Measurements from ENCODE around the gene ZG16B.

Gene ZG16B

DNA sequence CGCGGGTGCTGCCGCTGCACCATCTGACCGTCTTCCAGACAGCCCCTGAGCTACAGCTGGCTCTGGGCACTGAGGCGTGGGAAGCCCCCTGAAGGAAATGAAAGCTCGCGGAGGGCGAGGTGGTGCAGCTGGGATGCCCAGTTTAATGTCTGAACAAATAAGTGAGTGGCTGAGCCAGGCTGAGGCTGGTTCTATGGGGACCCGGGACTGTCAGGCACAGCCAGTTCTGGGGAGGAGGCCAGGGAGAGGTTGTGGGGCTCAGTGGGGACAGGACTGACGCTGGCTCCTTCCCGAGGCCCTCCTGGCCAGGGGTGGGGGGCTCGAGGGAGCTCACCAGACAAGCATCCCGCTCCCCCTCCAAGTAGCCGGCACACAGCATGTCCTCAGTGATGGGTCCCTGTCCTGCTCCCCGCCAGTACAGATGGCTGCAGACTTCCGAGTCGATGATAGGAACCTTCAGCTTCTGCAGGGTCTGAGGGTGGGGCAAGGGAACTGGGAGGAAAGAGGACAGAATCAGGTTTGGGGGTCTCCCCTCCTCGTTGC, 23.5 kb downstream of the ZG16B start:
- peaks cover 12% of the 10 kb centered on the region for H3K9me3 ChIP-seq (ENCODE audit: control insufficient read depth, insufficient read depth, low read length)
- peaks cover 8% of the 10 kb centered on the region for H3K27me3 ChIP-seq (ENCODE audit: control insufficient read depth, low read length)
- H3K4me3 ChIP-seq (ENCODE audit: low read length), result no peak overlapping the region
- no peak for TF ChIP-seq EZH2phosphoT487 (IDR thresholded peaks at IDR 0.05; ENCODE audit: borderline replicate concordance, low read length)
- TF ChIP-seq, protein P1, sequence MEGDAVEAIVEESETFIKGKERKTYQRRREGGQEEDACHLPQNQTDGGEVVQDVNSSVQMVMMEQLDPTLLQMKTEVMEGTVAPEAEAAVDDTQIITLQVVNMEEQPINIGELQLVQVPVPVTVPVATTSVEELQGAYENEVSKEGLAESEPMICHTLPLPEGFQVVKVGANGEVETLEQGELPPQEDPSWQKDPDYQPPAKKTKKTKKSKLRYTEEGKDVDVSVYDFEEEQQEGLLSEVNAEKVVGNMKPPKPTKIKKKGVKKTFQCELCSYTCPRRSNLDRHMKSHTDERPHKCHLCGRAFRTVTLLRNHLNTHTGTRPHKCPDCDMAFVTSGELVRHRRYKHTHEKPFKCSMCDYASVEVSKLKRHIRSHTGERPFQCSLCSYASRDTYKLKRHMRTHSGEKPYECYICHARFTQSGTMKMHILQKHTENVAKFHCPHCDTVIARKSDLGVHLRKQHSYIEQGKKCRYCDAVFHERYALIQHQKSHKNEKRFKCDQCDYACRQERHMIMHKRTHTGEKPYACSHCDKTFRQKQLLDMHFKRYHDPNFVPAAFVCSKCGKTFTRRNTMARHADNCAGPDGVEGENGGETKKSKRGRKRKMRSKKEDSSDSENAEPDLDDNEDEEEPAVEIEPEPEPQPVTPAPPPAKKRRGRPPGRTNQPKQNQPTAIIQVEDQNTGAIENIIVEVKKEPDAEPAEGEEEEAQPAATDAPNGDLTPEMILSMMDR (IDR thresholded peaks at IDR 0.05; ENCODE audit: low read depth, low read length, poor library complexity, severe bottlenecking), result no peak
- no peaks in the 10 kb centered on the region for H3K4me1 ChIP-seq (ENCODE audit: control insufficient read depth, low read length)
- H3K9me2 ChIP-seq (replicated peaks; ENCODE audit: control insufficient read depth, low read length), result no peaks in the 10 kb centered on the region
- H4K20me1 ChIP-seq (ENCODE audit: control insufficient read depth, insufficient read depth, low read depth, low read length), result no peaks in the 10 kb centered on the region
- H3K4me2 ChIP-seq (ENCODE audit: low read length), result no peak overlapping the region
- H3F3A ChIP-seq (ENCODE audit: control insufficient read depth, insufficient read depth), result no peaks in the 10 kb centered on the region
- H3K27ac ChIP-seq (ENCODE audit: low read depth, low read length), result no peak overlapping the region
- H3K79me2 ChIP-seq (ENCODE audit: control insufficient read depth, low read length), result no peaks in the 10 kb centered on the region
- H3K36me3 ChIP-seq (ENCODE audit: control insufficient read depth, low read length), result no peaks in the 10 kb centered on the region

DNA sequence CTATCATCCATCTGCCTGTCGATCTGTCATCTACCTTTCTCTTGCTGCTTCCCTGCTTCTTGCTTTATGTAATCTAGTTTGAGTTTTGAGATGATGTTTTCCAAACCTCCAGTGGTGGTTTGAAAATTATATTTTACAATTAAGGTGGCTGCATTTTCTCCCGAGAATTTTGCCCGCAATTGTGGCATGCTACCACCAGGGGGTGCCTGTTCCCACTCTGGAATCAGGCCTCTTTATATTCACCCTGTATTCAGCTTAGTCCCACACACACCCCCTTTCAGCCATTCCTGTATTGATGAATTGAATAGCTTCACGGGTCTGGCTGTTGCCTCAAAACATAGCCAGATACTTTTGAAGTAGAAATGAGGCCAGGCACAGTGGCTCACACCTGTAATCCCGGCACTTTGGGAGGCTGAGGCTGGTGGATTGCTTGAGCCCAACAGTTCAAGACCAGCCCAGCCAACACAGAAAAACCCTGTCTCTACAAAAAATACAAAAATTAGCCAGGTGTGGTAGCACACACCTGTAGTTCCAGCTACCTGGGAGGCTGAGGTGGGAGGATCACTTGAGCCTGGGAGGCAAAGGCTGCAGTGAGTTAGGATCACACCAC, 24.7 kb downstream of the ZG16B start:
- TF ChIP-seq, protein P1 (IDR thresholded peaks at IDR 0.05; ENCODE audit: low read depth, low read length, poor library complexity, severe bottlenecking), result peak; percentile 74
- no peak for TF ChIP-seq EZH2phosphoT487 (IDR thresholded peaks at IDR 0.05; ENCODE audit: borderline replicate concordance, low read length)
- Histone ChIP-seq H3K9me3 (ENCODE audit: control insufficient read depth, insufficient read depth, low read length) (peaks cover 12% of the 10 kb centered on the region), H3K27ac (ENCODE audit: low read depth, low read length) (no peak overlapping the region), H3K79me2 (ENCODE audit: control insufficient read depth, low read length) (no peaks in the 10 kb centered on the region), H3K4me2 (ENCODE audit: low read length) (no peak overlapping the region), H3F3A (ENCODE audit: control insufficient read depth, insufficient read depth) (no peaks in the 10 kb centered on the region), H3K27me3 (ENCODE audit: control insufficient read depth, low read length) (no peaks in the 10 kb centered on the region), H3K36me3 (ENCODE audit: control insufficient read depth, low read length) (no peaks in the 10 kb centered on the region), H3K4me3 (ENCODE audit: low read length) (no peak overlapping the region), H3K9me2 (replicated peaks; ENCODE audit: control insufficient read depth, low read length) (no peaks in the 10 kb centered on the region), H3K4me1 (ENCODE audit: control insufficient read depth, low read length) (no peaks in the 10 kb centered on the region), H4K20me1 (ENCODE audit: control insufficient read depth, insufficient read depth, low read depth, low read length) (no peaks in the 10 kb centered on the region)

DNA sequence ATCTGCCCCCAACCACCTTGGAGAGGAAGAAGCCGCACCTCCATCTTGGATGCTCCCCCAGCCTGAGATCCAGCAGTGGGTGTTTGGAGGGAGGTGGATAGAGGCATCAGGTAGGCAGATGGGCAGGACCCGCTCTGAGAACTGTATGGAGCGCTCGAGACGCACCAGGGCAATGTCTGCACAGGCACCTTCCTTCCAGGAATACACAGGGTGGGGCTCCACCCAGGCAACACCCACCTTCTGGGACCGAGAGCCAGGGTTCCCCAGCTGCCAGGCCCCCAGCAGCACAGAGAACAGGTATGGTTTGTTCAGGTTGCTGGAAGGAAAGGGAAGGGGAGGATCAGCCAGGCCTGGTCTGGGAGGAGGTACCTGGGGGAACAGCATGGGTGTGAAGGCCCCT, 25.4 kb downstream of the ZG16B start:
- no peak overlapping the region for H3K27ac ChIP-seq (ENCODE audit: low read depth, low read length)
- H3K4me1 ChIP-seq (ENCODE audit: control insufficient read depth, low read length), result no peaks in the 10 kb centered on the region
- H4K20me1 ChIP-seq (ENCODE audit: control insufficient read depth, insufficient read depth, low read depth, low read length), result no peaks in the 10 kb centered on the region
- H3K27me3 ChIP-seq (ENCODE audit: control insufficient read depth, low read length), result no peaks in the 10 kb centered on the region
- no peaks in the 10 kb centered on the region for H3K9me2 ChIP-seq (replicated peaks; ENCODE audit: control insufficient read depth, low read length)
- no peak overlapping the region for H3K4me3 ChIP-seq (ENCODE audit: low read length)
- H3K4me2 ChIP-seq (ENCODE audit: low read length), result no peak overlapping the region
- no peaks in the 10 kb centered on the region for H3K36me3 ChIP-seq (ENCODE audit: control insufficient read depth, low read length)
- no peaks in the 10 kb centered on the region for H3K79me2 ChIP-seq (ENCODE audit: control insufficient read depth, low read length)
- no peaks in the 10 kb centered on the region for H3F3A ChIP-seq (ENCODE audit: control insufficient read depth, insufficient read depth)
- TF ChIP-seq EZH2phosphoT487 (IDR thresholded peaks at IDR 0.05; ENCODE audit: borderline replicate concordance, low read length), result no peak
- TF ChIP-seq, protein P1 (IDR thresholded peaks at IDR 0.05; ENCODE audit: low read depth, low read length, poor library complexity, severe bottlenecking), result no peak
- peaks cover 12% of the 10 kb centered on the region for H3K9me3 ChIP-seq (ENCODE audit: control insufficient read depth, insufficient read depth, low read length)
